ENCODE data around the gene CNN2.

- TF ChIP-seq, protein P1, sequence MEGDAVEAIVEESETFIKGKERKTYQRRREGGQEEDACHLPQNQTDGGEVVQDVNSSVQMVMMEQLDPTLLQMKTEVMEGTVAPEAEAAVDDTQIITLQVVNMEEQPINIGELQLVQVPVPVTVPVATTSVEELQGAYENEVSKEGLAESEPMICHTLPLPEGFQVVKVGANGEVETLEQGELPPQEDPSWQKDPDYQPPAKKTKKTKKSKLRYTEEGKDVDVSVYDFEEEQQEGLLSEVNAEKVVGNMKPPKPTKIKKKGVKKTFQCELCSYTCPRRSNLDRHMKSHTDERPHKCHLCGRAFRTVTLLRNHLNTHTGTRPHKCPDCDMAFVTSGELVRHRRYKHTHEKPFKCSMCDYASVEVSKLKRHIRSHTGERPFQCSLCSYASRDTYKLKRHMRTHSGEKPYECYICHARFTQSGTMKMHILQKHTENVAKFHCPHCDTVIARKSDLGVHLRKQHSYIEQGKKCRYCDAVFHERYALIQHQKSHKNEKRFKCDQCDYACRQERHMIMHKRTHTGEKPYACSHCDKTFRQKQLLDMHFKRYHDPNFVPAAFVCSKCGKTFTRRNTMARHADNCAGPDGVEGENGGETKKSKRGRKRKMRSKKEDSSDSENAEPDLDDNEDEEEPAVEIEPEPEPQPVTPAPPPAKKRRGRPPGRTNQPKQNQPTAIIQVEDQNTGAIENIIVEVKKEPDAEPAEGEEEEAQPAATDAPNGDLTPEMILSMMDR (IDR thresholded peaks at IDR 0.05; ENCODE audit: control extremely low read depth in 1 of 3, insufficient read depth in 1 of 3, low read depth in 1 of 3, low read length in 3 of 3), result peak; percentile 37 to 41 (median 38); a peak in 3 of 4 replicates
- peak; percentile 7 to 54; a peak in 2 of 4 replicates for TF ChIP-seq RAD21 (IDR thresholded peaks at IDR 0.05 in 1 of 2, conservative IDR thresholded peaks at IDR 0.05 in 1 of 2; ENCODE audit: low read depth in 2 of 2, low read length in 2 of 2)
Measured at GRCh38 chr19:1070576-1070930, 44.1 kb downstream of the CNN2 start.

Data from H1 (cell line).